Activated T-cell treated with anti-CD3 and anti-CD28 coated beads, Interleukin-2, amount 50 U/mL, for 72 hours (primary cell): Measurements from ENCODE around the gene EPHA2. TPM values are rescaled to one million over a fixed set of nuclear protein-coding genes. Genes with fewer than 3 reads are reported as not detected.
"Not testable (repeated sequence)": the region's sequence is repeated elsewhere in the genome, so short reads cannot be mapped to it uniquely, and the experiment has no call there.

ENCODE experiments used
- ATAC-seq, 2 donors: fragments of 150-1000 bp; cut with Tn5 transposase; replicated peaks in 1 of 2; 2 replicates each; pipeline ENCODE4 v1.10.0; 2021; ENCODE audit warnings: moderate library complexity in 2 of 2, mild to moderate bottlenecking in 1 of 2
- DNase-seq, 2 donors: peaks; one replicate each; pipeline ENCODE4 v3.0.0; 2021 to 2022; ENCODE audit warnings: mixed read lengths in 1 of 2
- H3K27ac Mint-ChIP-seq: one replicate; pipeline ENCODE4 v1.8.0; 2022; ENCODE audit warnings: mild to moderate bottlenecking, moderate library complexity, mixed read lengths
- H3K27me3 Mint-ChIP-seq: one replicate; pipeline ENCODE4 v1.8.0; 2022; ENCODE audit warnings: low read depth, mixed read lengths
- H3K36me3 Mint-ChIP-seq, 2 donors: one replicate each; pipeline ENCODE4 v1.8.0; 2022; ENCODE audit warnings: mixed read lengths in 2 of 2, mild to moderate bottlenecking in 1 of 2; ENCODE audit not compliant: insufficient read depth in 2 of 2
- H3K4me1 Mint-ChIP-seq: one replicate; pipeline ENCODE4 v1.8.0; 2022; ENCODE audit warnings: low read depth, mixed read lengths
- H3K4me3 Mint-ChIP-seq, 2 donors: one replicate each; pipeline ENCODE4 v1.8.0; 2022; ENCODE audit warnings: mild to moderate bottlenecking in 2 of 2, mixed read lengths in 2 of 2, moderate library complexity in 2 of 2
- H3K9me3 Mint-ChIP-seq, 2 donors: one replicate each; pipeline ENCODE4 v1.8.0; 2022; ENCODE audit warnings: mixed read lengths in 2 of 2
- total RNA-seq, 2 donors: library from RNA; stranded (reverse); gene quantifications; one replicate each; pipeline ENCODE4 v1.2.3, GENCODE V29; 2022

The EPHA2 gene
- under 1 TPM in 1 of 2 donors, not detected in 1; 0.43 TPM for total RNA-seq

DNA sequence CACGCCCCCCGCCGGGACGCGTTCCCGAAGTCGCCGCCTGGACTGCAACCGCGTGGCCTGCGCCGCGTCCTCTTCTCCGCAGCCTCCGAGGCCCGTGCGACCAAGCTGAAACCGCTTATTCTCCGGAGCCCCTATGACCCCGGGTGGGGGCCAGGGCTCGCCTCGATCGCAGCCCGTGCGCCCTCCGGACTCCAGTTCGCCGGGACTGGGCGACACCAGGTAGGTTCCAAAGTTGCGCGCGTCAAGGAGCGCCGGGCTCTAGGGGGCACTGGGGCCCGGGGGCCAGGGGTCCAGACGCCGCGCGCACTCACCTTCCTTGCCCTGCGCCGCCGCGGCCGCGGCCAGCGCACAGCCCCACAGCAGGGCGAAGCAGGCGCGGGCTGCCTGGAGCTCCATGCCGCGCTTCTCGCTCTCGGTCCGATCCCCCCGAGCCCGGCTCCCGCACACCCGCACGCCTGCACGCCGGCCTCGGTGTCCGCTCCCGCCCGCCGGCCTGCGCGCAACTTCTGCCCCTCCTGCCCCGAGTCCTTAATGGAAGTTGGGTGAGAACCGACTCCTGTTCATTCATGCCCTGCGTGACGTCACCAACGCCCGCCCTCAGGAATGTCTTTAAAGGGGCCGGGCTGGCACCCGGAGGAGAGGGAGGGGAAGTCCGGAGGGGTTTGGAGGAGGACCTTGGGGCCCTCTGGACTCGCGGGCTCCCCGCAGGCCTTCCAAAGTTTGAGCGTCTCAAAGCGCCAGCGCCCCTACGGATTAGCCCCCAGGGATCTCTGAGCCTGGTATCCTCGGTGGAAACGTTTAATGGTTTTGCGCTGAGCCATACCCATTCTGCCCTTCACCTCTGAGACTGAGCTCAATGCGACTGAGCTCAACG, at the start of gene EPHA2:
Gene EPHA2 (minus strand): TSS at position 533 of the 874 bp plus-strand sequence. CDS start 137 bp downstream, at position 396.
- H3K9me3 Mint-ChIP-seq = no peaks in the 10 kb centered on the region
- ATAC-seq = peak in 1 of 2 donors; percentile 21

DNA sequence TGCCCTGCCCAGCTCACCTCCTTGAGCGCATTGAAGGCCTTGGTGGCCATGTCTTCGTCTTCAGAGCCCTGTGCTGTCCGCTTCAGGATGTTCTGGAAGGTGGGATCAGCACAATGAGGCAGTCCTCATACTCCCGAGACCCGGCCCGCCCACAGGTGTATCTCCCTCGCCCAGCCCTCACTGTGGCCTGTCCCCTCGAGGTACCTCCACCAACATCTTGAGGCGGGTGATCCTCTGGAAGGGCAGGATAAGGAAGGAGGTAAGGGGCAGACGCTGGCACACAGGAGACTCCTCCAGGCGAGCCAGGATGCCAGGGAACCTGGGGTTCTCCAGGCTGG, 49.4 kb upstream of the EPHA2 start:
- Mint-ChIP-seq H3K27ac (no peak overlapping the region), H3K4me1 (peaks cover 5% of the 10 kb centered on the region), H3K36me3 (no peaks in the 10 kb centered on the region), H3K27me3 (no peaks in the 10 kb centered on the region), H3K4me3 (peak overlapping the region in 1 of 2 donors; percentile 33), H3K9me3 (no peaks in the 10 kb centered on the region)
- ATAC-seq (no peak), DNase-seq (no peak)

More for the DNA sequence above, at the start of gene EPHA2:
- H3K4me1 Mint-ChIP-seq = peaks cover 25% of the 10 kb centered on the region
- DNase-seq = peak in 1 of 2 donors; percentile 13
- no peaks in the 10 kb centered on the region for H3K36me3 Mint-ChIP-seq
- H3K27me3 Mint-ChIP-seq = peaks cover 15% of the 10 kb centered on the region
- H3K4me3 Mint-ChIP-seq = peak within 1 kb of the TSS; percentile 74 to 75
- H3K27ac Mint-ChIP-seq = no peak within 1 kb of the TSS

DNA sequence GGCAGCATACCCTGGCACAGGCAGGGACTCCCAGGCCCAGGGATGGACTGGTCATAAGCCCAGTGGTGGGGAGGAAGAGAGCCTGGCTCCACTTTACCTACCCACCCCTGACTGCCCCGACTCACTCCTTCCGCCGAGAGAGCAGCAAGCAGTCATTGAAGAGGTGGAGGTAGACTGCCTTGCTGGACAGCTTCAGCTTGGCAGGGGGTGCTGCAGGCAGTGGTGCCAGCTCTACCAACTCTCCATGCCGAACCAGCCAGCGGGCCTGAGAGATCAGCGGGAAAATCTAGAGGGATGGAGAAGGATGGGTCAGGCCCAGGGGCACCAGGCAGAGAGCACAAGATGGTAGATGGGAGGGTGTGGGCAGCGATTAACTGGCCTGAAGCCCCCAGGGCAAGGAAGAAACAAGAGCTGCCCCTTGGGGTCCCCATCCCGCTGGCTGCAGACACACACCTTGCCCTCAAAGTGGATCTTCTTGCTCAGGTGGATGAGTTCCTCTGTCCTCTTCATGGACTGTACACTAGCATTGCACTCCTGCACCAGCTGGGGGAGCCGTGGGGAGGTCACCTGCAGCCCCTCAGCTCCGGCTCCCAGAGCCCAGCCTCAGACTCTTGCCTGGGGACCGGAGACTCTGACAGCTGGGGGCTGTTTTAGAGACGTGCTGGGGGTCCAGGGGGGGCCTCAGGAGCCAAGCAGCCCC, 48.9 kb upstream of the EPHA2 start:
- Mint-ChIP-seq H3K27me3 (no peaks in the 10 kb centered on the region), H3K27ac (no peak overlapping the region), H3K9me3 (no peaks in the 10 kb centered on the region), H3K4me1 (peaks cover 5% of the 10 kb centered on the region), H3K4me3 (no peak overlapping the region), H3K36me3 (no peaks in the 10 kb centered on the region)
- ATAC-seq (no peak), DNase-seq (peak; percentile 37 to 63)

DNA sequence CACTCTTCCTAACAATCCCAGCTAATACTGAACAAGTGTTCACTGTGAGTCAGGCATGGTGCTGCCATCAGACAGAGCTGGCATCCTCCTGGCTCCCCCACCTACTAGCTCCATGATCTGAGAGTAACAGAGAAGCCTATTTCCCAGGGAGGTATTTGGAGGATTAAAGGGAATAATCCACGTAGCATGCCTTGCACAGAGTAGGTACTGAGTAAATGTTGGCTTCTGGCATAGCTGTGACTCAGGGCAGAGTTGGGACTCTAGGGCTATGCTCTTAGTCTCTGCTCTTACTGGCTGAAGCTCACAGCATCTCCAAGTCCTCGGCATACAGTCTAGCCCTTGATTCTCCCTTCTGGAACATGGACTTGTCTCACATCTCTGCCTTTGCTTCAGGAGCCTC, 48.3 kb upstream of the EPHA2 start:
- Mint-ChIP-seq H3K9me3 (no peaks in the 10 kb centered on the region), H3K27me3 (no peaks in the 10 kb centered on the region), H3K36me3 (no peaks in the 10 kb centered on the region), H3K27ac (no peak overlapping the region), H3K4me1 (peaks cover 5% of the 10 kb centered on the region), H3K4me3 (no peak overlapping the region)
- ATAC-seq (no peak), DNase-seq (no peak)

DNA sequence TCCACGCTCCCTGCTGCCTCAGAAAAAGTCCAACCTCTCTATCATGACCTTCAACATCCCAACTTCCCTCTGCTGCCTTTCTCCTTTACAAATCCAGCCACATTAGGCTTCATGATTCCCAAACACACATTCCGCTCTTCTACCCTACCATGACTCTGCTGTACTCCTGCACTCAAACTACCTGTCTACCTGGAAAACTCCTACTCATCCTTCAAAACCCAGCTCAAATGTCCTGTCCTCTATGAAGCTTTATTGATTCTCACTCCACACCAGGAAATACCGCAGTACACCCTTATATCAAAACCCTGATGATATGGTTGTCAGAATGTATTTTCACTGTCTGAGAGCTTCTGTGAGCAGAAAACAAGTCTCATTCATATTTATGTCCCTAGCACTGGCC, 47.7 kb upstream of the EPHA2 start:
- H3K36me3 Mint-ChIP-seq = no peaks in the 10 kb centered on the region
- H3K27me3 Mint-ChIP-seq = no peaks in the 10 kb centered on the region
- peaks cover 10% of the 10 kb centered on the region for H3K4me1 Mint-ChIP-seq
- ATAC-seq (no peak), DNase-seq (no peak)
- no peaks in the 10 kb centered on the region for H3K9me3 Mint-ChIP-seq
- no peak overlapping the region for H3K27ac Mint-ChIP-seq
- no peak overlapping the region for H3K4me3 Mint-ChIP-seq

DNA sequence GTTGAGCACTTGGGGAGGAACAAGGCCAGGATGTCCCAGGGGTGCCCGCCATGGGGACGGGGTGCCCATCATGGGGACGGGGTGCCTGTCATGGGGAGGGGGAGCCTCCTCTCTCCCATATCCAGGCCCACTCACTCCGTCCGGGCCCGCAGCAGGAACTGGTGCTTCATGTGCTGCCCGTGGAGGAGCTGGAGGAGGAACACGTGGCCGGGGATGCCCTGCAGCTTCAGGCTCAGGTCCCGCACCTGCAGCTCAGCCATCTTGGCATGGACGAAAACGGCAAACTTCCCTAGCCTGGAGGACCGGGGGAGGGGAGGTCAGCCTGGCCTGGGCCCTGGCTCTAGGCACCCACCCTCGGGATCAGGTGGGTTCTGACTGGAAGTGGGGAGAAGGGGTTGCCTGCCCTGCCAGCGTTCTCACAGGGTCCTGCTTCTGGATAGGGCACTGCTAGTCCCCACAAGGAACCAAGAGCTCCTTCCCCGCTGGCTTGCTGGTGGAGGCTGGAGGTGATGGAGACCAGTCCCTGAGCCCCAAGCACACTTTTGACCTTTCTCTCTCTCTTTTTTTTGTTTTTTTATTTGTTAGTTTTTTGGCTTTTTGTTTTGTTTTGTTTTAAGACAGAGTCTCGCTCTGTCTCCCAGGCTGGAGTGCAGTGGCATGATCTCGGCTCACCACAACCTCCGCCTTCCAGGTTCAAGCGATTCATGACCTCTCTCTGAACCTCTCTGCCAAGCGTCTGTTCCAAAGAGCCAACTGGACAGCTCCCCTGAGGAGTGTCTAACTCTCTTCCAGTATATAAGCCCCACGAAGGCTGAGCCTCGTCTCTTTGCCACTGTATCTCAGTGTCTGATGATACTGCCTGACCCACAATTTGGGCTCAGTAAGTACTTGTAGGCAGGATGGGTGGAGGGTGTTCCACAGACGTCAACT, 46.7 kb upstream of the EPHA2 start:
- H3K4me1 Mint-ChIP-seq = peaks cover 11% of the 10 kb centered on the region
- no peaks in the 10 kb centered on the region for H3K27me3 Mint-ChIP-seq
- H3K4me3 Mint-ChIP-seq = no peak overlapping the region
- no peak overlapping the region for H3K27ac Mint-ChIP-seq
- no peaks in the 10 kb centered on the region for H3K36me3 Mint-ChIP-seq
- ATAC-seq (no peak), DNase-seq (no peak)
- H3K9me3 Mint-ChIP-seq = no peaks in the 10 kb centered on the region

DNA sequence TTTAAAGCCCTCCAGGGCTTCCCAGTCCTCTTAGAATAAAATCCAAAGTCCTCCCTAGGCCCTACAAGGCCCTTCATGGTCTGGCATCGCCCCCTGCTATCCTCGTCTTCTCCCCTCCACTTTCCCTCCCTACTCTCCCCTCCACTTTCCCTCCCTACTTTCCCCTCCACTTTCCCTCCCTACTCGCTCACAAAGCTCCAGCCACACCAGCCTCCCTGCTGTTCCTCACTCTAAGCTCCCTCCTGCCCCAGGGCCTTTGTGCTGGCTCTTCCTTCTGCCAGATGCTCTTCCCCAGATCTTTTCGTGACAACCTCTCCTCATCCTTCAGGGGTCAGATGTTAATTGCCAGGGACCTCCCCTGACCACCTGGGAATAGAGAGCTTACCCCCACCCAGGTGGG, 43.8 kb upstream of the EPHA2 start:
- ATAC-seq = no peak
- DNase-seq = no peak
- H3K4me1 Mint-ChIP-seq = peaks cover 6% of the 10 kb centered on the region
- H3K9me3 Mint-ChIP-seq = no peaks in the 10 kb centered on the region
- no peaks in the 10 kb centered on the region for H3K27me3 Mint-ChIP-seq
- no peak overlapping the region for H3K27ac Mint-ChIP-seq
- H3K4me3 Mint-ChIP-seq = no peak overlapping the region
- no peaks in the 10 kb centered on the region for H3K36me3 Mint-ChIP-seq

DNA sequence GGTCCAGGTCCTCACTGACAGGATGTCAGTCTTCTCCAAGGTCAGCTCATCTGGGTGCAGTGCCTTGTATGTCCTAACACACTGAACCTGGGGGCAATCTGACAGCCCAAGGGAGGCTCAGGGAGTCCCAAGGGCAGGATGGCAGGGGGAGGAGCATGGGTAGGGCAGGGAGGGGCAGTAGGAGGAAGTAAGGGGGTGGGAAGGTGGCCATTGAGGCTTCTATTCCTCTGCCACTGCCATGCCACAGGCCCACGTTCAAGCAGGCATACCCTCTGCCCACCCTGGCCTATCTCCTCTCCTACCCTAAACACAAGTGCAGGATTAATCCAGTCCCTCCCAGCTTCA, 43.3 kb upstream of the EPHA2 start:
- peaks cover 6% of the 10 kb centered on the region for H3K4me1 Mint-ChIP-seq
- no peak overlapping the region for H3K4me3 Mint-ChIP-seq
- DNase-seq = no peak
- no peaks in the 10 kb centered on the region for H3K27me3 Mint-ChIP-seq
- no peak for ATAC-seq
- H3K27ac Mint-ChIP-seq = no peak overlapping the region
- no peaks in the 10 kb centered on the region for H3K9me3 Mint-ChIP-seq
- no peaks in the 10 kb centered on the region for H3K36me3 Mint-ChIP-seq

DNA sequence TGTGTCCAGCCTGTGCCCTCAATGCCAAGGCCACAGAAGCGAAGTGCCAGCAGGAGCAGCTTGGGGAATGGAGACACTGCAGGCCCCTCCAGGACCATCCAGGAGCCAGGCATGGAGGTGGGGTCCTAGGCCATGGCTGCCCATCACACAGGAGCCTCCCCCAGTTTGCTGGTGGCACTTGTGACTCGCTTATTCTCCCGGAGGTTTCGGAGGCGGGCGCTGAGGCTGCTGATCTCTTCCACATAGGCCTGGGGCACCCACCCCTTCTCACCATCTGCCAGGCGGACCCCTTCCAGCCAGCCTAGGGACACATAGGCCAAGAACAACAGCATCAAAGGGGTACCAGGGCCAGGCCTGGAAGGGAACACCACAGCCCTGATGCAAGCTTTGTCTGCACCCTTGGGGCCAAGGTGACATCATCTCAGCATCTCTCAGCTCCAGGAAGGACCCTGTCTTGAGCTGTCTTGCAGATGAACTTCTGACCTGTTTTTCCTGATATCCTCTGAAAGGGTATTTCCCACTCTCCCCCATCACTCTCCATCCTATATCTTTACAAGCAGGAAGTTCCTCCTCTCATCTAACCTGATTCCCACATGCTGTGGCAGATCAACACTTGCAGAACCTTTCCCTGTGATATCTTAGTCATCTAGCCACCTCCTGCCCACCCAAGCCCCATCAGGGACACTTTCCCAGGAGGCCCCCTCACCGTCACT, 42.7 kb upstream of the EPHA2 start:
- H3K27ac Mint-ChIP-seq = no peak overlapping the region
- ATAC-seq = no peak

DNA sequence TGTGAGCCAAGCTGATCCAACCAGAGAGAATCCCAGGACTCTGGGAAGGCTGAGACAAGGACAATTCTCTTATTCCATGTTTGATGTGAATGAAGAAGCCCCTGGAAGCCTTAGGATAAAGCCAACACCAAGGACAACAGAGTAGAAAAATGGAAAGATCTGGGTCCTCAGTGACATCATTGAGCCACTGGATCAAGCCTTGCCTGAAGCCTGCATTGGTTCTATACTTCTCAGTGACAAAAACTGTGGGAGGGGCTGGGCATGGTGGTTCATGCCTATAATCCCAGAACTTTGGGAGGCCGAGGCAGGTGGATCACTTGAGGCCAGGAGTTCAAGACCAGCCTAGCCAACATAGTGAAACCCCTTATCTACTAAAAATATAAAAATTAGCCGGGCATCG, 41.0 kb upstream of the EPHA2 start:
- Mint-ChIP-seq H3K9me3 (no peaks in the 10 kb centered on the region), H3K27me3 (no peaks in the 10 kb centered on the region), H3K36me3 (no peaks in the 10 kb centered on the region), H3K27ac (no peak overlapping the region), H3K4me1 (peaks cover 6% of the 10 kb centered on the region), H3K4me3 (no peak overlapping the region)
- ATAC-seq (no peak), DNase-seq (no peak)

More for the DNA sequence above, 42.7 kb upstream of the EPHA2 start:
- H3K27me3 Mint-ChIP-seq = no peaks in the 10 kb centered on the region
- peaks cover 6% of the 10 kb centered on the region for H3K4me1 Mint-ChIP-seq
- no peak overlapping the region for H3K4me3 Mint-ChIP-seq
- no peak for DNase-seq
- H3K36me3 Mint-ChIP-seq = no peaks in the 10 kb centered on the region
- no peaks in the 10 kb centered on the region for H3K9me3 Mint-ChIP-seq

DNA sequence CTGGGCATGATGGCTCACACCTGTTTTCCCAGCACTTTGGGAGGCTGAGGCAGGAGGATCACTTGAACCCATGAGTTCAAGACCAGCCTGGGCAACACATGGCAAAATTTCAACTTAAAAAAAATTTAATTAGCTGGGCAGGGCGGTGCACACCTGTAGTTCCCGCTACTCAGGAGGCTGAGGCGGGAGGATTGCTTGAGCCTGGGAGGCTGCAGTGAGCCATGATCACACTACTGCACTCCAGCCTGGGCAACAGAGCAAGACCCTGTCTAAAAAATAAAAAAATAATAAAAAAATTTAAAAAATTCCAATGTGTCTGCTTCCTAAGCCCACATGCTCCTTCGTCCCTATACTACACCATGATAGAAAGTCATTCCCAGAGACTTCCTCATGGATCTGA, 40.3 kb upstream of the EPHA2 start:
- not testable (repeated sequence) for H3K36me3 Mint-ChIP-seq, H3K27ac Mint-ChIP-seq, ATAC-seq

DNA sequence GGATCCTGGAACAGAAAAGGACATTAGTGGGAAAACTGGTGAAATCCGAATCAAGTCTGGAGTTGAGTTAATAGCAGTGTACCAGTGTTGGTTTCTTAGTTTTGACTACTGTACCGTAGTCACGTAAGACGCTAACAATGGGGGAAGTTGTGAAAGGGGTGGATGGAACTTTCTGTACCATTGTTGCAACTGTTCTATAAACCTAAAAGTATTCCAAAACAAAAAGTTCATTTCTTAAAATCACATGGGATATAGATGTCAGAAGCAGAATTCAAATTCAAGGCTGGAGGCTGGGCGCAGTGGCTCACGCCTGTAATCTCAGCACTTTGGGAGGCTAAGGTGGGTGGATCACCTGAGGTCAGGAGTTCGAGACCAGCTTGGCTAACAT, 39.6 kb upstream of the EPHA2 start:
- no peak overlapping the region for H3K4me3 Mint-ChIP-seq
- peaks cover 6% of the 10 kb centered on the region for H3K4me1 Mint-ChIP-seq
- no peaks in the 10 kb centered on the region for H3K36me3 Mint-ChIP-seq
- peaks cover 7% of the 10 kb centered on the region for H3K27me3 Mint-ChIP-seq
- ATAC-seq = no peak
- no peak for DNase-seq
- H3K9me3 Mint-ChIP-seq = no peaks in the 10 kb centered on the region
- no peak overlapping the region for H3K27ac Mint-ChIP-seq

More for the DNA sequence above, 40.3 kb upstream of the EPHA2 start:
- not testable (repeated sequence) for H3K27me3 Mint-ChIP-seq, H3K4me1 Mint-ChIP-seq, DNase-seq, H3K9me3 Mint-ChIP-seq, H3K4me3 Mint-ChIP-seq
